Measurements from ENCODE around the gene MPG. TPM values are rescaled to one million over a fixed set of nuclear protein-coding genes. Genes with fewer than 3 reads are reported as not detected.

MPG gene
- total and polyA plus RNA-seq, 10 of the 15 experiments (the other 5 are each of a cell fraction or from before 2014, with no cell fraction given): 0.32 to 193 (median 55.7) TPM

- RAD21 ChIA-PET (ENCODE audit: unreplicated experiment): interaction anchor here (1.2 to 1.3 kb wide), 2 partner anchors 16 to 28 kb away, joined by 3 to 4 read pairs; no protein-coding TSS in a partner anchor
- Histone ChIP-seq H3K4me2 (ENCODE audit: control insufficient read depth, insufficient read depth) (no peak overlapping the region), H3K36me3 (ENCODE audit: control insufficient read depth in 2 of 2, insufficient read depth in 2 of 2, low read length in 1 of 2) (no peaks in the 10 kb centered on the region), H3K4me1 (ENCODE audit: control insufficient read depth, insufficient read depth, low read length) (no peaks in the 10 kb centered on the region), H2AFZ (ENCODE audit: control insufficient read depth, low read depth, low read length) (no peak overlapping the region), H3K27ac (ENCODE audit: control insufficient read depth, insufficient read depth) (no peak overlapping the region), H3K9ac (ENCODE audit: control insufficient read depth, insufficient read depth, low read length) (no peak overlapping the region), H3K79me2 (ENCODE audit: control insufficient read depth, insufficient read depth, low read length) (no peaks in the 10 kb centered on the region), H4K20me1 (ENCODE audit: control insufficient read depth, insufficient read depth) (no peaks in the 10 kb centered on the region), H3K4me3 (no peak overlapping the region), H3K9me3 (replicated peaks; ENCODE audit: control insufficient read depth, insufficient read depth, low read length) (no peaks in the 10 kb centered on the region), H3K27me3 (replicated peaks in 1 of 2; ENCODE audit: control insufficient read depth in 2 of 2, insufficient read depth in 2 of 2, low read length in 1 of 2) (peaks cover 4 to 12% of the 10 kb centered on the region in 2 experiments; a peak in 3 of 4 replicates)
- WGBS (ENCODE audit: insufficient coverage, insufficient replicate concordance, low lambda C conversion rate, missing lambda C conversion rate): 33% methylated on average over 8 of the region's 8 CpGs
- POLR2A ChIA-PET: interaction anchor here (0.6 to 1.0 kb wide), 2 partner anchors 9 to 165 kb away, joined by 3 to 4 read pairs; partner anchors contain the start of gene MPG
- intact Hi-C loops (cut with micrococcal nuclease; ENCODE audit: unreplicated experiment) (no loop called here), in situ Hi-C loops (cut with MboI) (no loop called here)
- BruUV-seq (replicated peaks): no TSS peak
- SMC1A ChIA-PET (ENCODE audit: uncharacterized antibody, unreplicated experiment): no interaction called here
- TF ChIP-seq TARDBP (IDR thresholded peaks at IDR 0.05; ENCODE audit: borderline replicate concordance) (no peak), SMAD1 (IDR thresholded peaks at IDR 0.05; ENCODE audit: low read depth, partially characterized antibody) (no peak), ASH2L (IDR thresholded peaks at IDR 0.05; ENCODE audit: borderline replicate concordance, low read depth) (no peak), IKZF1 (conservative IDR thresholded peaks at IDR 0.05) (no peak), CEBPZ (IDR thresholded peaks at IDR 0.05; ENCODE audit: low read depth, low read length) (no peak), HDAC6 (IDR thresholded peaks at IDR 0.05; ENCODE audit: unreplicated experiment) (no peak), EGR1 (IDR thresholded peaks at IDR 0.05; ENCODE audit: borderline replicate concordance in 1 of 2, low read depth in 2 of 2, low read length in 2 of 2) (no peak), KLF5 (IDR thresholded peaks at IDR 0.05; ENCODE audit: partially characterized antibody) (no peak), CREB1 (IDR thresholded peaks at IDR 0.05; ENCODE audit: low read depth) (no peak)
- DNase-seq (ENCODE audit: low read depth, low spot score) (no peak), ATAC-seq (no peak), FAIRE-seq (no peak)
- CTCF ChIA-PET: interaction anchor here (0.5 to 14.2 kb wide), 3 partner anchors 9 to 318 kb away, joined by 3 to 319 read pairs (median 36); partner anchors contain the start of gene MPG
These were observed 8.8 kb upstream of the MPG start for GRCh38 chr16:69181-69580.

Data from GM12878 (cell line).